ENCODE data around the gene CLIC3.

DNA sequence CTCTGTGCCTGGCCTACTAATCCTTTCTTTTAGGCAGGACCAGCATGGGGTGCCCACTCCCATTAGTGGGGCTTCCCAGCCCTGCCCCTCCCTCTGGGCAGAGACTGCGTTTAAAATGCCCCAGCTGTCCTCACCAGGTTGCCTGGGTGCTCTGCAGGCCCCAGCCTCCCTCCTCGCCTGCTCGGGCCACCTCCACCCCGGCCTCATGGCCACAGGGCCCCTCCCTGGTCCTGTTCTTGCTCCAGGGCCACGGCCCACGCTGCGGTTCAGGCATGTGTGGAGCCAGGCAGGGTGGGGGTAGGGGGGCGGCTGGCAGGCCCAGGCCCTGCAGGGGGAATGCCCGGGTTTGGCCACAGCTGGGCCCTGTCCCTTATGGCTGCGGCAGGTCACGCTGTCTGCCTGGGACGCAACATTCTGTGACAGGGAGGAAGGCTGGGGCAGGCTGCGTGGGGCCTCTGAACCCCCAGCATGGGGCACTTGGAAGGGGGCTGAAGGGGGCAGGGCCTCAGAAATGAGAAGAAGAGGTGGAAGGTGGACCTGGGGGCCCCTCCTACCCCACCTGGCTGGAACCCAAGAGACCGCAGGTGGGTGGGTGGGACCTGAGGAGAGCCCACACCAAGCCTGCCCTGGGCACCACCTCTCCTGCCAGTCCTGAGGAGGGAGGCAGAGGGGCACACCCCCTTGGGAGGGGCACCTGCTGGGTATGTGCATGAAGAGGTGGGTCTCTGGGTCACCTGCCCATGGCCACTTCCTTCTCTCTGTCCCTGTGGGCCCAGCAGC is 44.6 kb downstream of the CLIC3 start, which contains the start of gene LCN12:
- no peak for TF ChIP-seq POLR2A (IDR thresholded peaks at IDR 0.05; ENCODE audit: low read length)
- TF ChIP-seq GATA1 (IDR thresholded peaks at IDR 0.05; ENCODE audit: low read depth, low read length) = no peak

Data from erythroblast (primary cell).